Left renal pelvis (tissue), 4 donors: ENCODE data around the gene RHBDF2. TPM values are rescaled to one million over a fixed set of nuclear protein-coding genes. Genes with fewer than 3 reads are reported as not detected.

Experiments used
- DNase-seq, 4 donors: peaks; one replicate each; pipeline ENCODE4 v3.0.0-alpha.2; 2013; ENCODE audit warnings: low read depth in 4 of 4, low spot score in 3 of 4
- polyA plus RNA-seq, 4 donors: library from polyadenylated mRNA; unstranded; fragments of 120-200 nt; gene quantifications; one replicate each; pipeline ENCODE4 v1.2.1, GENCODE V29; 2013; ENCODE audit not compliant: insufficient read length in 4 of 4

RHBDF2 gene
- polyA plus RNA-seq, 4 donors: 4.6 to 8.9 (median 6.2) TPM

- DNase-seq: no peak
Measured at GRCh38 chr17:76421044-76421407, 80.2 kb downstream of the RHBDF2 start.

Other genes with a start within 250 kb of the RHBDF2 start
- gene UBALD2, start 236.1 kb downstream of the RHBDF2 start, polyA plus RNA-seq: 10 to 100 TPM; 28.8 to 52.2 (median 30.1) TPM
- 10 to 100 TPM in 1 of 4 donors, 1 to 10 TPM in 3; 4.0 to 11.8 (median 4.9) TPM for gene QRICH2, start 193.1 kb downstream of the RHBDF2 start, polyA plus RNA-seq
- gene PRPSAP1, start 147.5 kb downstream of the RHBDF2 start, polyA plus RNA-seq: 10 to 100 TPM; 66.8 to 92.6 (median 80.1) TPM
- 1 to 10 TPM; 2.1 to 2.7 (median 2.2) TPM for gene SPHK1, start 116.8 kb downstream of the RHBDF2 start, polyA plus RNA-seq
- 10 to 100 TPM; 21.9 to 28.7 (median 25.6) TPM for gene UBE2O, start 48.3 kb downstream of the RHBDF2 start, polyA plus RNA-seq
- under 1 TPM in 3 of 4 donors, not detected in 1; 0.21 to 0.23 (median 0.22) TPM for gene AANAT, start 33.8 kb downstream of the RHBDF2 start, polyA plus RNA-seq
- gene CYGB, start 36.3 kb upstream of the RHBDF2 start, polyA plus RNA-seq: 10 to 100 TPM; 11.0 to 19.0 (median 15.6) TPM
- 1 to 10 TPM; 3.0 to 4.5 (median 3.3) TPM for gene PRCD, start 38.6 kb upstream of the RHBDF2 start, polyA plus RNA-seq
- 10 to 100 TPM in 3 of 4 donors, under 1 TPM in 1; 0.55 to 12.3 (median 11.3) TPM for gene ST6GALNAC2, start 84.4 kb upstream of the RHBDF2 start, polyA plus RNA-seq
- under 1 TPM; 0.17 to 0.61 (median 0.40) TPM for gene ST6GALNAC1, start 142.3 kb upstream of the RHBDF2 start, polyA plus RNA-seq
- gene MXRA7, start 209.5 kb upstream of the RHBDF2 start, polyA plus RNA-seq: 100 to 1,000 TPM in 3 of 4 donors, 10 to 100 TPM in 1; 93.8 to 121 (median 112) TPM
- 10 to 100 TPM; 18.7 to 29.1 (median 21.8) TPM for gene JMJD6, start 225.2 kb upstream of the RHBDF2 start, polyA plus RNA-seq
- 10 to 100 TPM; 30.1 to 45.8 (median 40.4) TPM for gene METTL23, start 225.4 kb upstream of the RHBDF2 start, polyA plus RNA-seq
- 100 to 1,000 TPM; 324 to 465 (median 393) TPM for gene SRSF2, start 235.9 kb upstream of the RHBDF2 start, polyA plus RNA-seq
- gene MFSD11, start 236.7 kb upstream of the RHBDF2 start, polyA plus RNA-seq: 10 to 100 TPM; 26.8 to 34.4 (median 28.4) TPM